ENCODE results near the gene PTPRD.

Gene PTPRD

DNA sequence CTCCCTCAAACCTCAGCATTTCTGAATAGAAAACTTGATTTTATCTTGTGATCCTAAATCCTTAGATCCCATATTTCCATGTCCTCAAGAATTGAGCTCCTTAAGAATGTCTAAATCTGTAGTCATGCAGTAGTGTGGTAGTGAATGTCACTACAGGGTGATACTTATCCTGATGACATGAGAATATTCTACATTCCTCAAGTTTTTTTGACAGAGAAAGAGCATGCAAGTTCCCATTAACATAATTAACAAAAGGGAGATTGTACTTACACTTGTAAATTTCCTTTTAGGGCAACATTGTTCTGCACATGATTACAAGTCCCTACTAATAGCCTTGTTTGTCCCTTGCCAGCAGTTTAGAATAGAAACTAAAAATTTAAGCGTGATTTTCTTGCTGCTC, 352.3 kb downstream of the PTPRD start:
- DNase-seq: no peak

DNA sequence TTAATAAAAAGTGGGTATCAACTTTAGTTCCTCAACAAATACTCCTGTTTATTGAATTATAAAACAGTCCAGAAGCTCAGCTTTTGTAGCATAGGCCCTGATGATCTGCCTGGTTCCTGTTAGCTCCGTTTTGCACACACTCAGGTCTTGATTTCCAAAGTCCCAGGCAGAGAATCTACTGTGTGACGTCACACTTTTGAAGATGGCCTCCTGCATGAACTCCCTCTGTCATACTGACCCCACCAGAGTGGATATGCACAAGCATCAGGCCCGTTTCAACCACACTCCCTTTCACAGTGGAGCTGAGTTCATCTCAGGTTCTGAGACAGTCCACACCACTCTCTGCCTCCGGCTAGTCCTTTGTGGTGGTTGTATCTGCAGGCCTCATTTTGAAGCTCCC, 353.1 kb downstream of the PTPRD start:
- no peak for DNase-seq

DNA sequence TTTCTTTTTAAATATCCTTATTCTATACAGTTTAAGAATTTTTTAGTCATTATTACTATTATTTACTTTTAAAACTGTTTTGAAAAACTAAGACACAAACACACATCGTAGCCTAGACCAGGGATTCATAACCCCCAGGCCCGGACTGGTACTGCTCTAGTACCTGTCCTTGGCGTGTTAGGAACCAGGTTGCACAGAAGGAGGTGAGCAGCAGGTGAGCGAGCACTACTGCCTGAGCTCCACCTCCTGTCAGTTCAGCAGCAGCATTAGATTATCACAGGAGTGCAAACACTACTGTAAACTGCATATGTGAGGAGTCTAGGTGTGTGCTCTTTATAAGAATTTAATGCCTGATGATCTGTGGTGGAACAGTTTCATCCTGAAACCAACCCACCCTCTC, 357.0 kb downstream of the PTPRD start:
- DNase-seq: no peak

DNA sequence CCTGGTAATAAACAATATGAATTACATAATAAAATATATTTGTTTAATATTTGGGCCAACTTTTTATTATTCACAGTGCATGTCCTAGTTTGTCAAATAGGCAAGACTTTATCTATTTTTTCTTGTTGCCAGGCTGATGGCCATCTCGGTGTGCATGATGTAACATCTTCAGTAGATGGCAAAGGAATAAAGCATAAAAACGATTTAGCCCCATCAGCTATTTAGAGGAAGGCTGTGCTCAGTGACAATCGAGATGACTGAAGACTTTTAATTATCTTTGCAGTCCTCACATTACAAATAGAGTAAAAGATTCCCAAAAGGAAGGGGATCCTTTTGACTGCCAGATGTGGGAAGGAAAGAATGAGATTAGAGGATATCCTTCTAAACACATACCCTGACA, 358.5 kb downstream of the PTPRD start:
- DNase-seq: no peak

DNA sequence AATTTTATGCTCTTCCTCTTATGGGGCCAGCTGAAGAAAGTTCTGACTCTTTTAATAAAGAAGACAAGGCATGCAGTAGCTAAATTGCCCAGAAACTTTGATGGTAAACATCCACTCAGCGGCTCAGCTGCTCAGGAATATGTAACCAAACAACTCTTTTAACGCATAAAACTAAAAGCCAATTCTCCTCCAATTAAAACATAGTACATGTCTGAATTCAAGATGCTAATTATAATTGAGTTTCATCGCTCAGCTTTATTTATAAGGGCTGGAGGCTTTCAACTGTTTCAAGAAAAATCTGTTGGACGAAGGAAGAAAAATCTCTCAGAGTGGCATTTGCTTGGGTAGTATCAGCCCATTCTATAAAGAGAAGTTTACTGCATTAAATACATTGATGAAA, 359.5 kb downstream of the PTPRD start:
- DNase-seq: no peak

DNA sequence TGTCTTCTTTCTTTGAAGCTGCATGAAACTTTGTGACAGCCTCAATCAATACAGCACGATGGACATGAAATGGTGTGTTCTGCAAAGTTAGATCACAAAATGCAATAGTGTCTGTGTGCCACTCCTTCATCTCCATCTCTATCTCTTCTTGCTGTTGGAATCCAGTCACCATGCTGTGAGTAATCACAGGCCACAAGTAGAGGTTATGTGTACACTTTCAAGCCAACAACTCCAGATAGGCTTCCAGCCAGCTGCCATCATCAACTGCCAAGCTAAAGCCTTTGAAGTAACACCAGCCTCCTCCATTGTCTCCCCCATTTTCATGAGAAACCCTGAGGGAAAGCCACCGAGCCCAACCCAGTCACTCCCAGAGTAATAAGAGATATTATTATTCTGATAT, 360.6 kb downstream of the PTPRD start:
- no peak for DNase-seq

DNA sequence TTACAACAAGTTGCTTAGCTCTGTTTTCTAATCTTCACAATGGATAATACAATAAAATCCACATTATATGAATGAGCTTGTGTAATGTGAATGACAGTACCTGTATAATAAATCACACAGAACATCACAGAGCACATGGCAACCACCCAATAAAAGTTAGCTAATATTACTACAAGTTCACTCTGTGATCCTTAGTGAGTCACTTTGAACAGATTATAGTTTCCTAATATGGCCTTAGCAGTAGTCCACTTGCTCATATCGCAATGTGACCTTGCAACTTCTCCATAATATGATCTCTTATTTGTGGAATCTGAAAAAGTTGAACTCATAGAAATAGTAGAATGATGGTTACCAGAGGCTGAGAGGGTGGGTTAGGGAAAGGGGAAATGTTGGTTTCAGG, 361.3 kb downstream of the PTPRD start:
- no peak for DNase-seq

DNA sequence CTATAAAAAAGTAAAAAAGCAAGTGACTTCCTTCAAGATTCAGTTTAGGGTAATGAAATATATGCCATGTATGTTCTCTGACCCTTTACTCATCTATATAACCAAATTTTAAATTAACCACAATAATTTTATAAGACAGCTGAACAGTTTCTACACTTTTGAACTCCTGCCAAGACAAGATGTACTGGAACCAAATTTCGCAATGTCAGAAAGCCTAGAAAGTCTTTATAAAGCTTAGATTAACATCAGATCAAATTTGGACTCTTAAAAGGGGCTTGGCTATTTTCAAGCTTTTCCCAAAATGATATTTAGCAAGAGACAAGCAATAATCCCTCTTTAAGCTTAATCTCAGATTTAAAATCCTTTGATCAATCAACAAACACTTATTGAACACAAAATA, 362.6 kb downstream of the PTPRD start:
- DNase-seq: no peak

DNA sequence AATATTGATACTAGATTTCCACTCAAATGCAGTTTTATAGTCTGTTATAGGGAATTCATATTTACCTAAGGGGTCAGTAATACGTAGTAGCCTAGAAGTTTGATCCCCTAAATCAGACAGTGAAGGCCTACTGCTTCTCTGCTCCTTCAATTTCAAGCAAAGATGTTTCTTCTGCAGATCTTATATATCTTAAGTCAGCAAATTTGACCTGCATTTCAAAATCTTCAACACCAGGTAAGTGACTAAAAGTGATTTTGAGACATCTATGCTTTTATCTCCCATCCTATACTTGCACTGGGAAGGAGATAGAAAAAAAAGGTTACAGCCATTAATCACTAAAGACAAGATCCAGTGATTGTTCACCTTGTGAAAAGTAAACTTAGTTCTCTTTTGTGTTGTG, 363.9 kb downstream of the PTPRD start:
- no peak for DNase-seq

DNA sequence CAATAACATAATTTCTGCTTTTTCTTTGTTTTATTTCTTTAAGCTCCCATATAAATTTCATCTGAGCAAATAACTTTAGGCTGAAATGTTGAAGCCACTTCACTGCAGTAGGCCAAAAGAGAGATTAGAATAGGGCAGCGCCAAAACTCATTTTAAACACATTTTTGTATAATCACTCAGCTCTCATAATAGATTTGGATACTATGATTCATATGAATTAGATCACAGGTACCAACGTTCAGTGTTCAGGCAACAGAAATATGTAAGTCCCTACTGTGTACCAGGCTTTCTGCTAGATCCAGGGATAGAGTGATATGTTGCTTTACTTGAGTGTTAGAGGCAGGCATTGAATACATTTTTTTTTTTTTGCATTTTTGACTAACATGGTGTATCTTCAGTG, 370.5 kb downstream of the PTPRD start:
- no peak for DNase-seq

DNA sequence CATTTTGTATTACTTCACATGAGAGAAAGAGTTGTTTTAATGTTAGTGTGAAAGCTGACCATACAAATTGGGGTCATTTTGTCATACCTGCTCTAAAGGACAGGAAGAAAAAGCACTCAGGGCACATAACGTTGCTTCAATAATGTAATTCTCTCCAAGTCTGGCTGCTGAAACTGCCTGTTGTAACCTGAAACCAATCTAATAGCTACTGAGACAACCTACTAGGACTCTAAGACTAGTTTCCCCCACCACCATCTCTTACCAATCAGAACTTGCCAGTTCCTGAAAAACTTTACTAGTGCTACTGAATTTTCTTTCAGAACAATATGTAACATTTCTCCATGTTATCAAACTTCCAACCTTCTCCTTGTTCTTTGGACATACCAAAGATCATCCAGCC, 374.7 kb downstream of the PTPRD start:
- no peak for DNase-seq

DNA sequence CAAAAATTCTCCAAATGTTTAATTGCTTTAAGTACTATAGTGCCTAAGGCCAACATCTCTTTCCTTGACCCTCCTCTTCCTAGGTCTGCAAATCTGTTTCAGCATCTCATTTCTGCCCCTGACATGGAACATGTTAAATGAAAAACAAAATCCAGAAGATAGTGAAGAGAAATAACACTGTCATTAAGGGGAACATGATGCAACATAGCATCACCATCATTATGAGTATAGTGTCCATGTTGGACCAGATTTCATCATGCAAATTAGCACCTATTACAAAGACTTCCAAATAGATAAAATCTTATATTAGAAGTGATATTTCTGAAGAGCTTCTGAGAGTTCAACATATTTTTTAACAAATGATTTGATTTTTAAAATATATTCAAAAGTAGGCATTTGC, 375.2 kb downstream of the PTPRD start:
- DNase-seq: no peak

DNA sequence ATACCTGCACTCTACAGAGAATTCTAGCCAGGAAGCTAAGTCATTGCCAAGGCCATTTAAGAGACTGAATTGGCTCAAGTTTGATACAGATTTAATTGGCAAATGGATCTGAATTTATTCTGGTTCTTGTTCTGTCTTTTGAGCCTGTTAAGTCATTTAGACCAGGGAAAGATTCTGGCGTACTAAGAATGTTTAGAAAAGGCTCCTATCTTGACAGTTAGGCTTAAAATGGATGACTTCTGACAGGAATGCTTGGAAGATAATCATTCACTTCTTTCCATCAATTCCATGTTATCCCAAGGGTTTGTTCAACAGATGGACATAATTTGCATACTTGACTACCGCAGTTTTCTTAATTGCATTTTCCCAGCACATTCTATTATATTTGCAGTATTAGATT, 376.6 kb downstream of the PTPRD start:
- DNase-seq: no peak

DNA sequence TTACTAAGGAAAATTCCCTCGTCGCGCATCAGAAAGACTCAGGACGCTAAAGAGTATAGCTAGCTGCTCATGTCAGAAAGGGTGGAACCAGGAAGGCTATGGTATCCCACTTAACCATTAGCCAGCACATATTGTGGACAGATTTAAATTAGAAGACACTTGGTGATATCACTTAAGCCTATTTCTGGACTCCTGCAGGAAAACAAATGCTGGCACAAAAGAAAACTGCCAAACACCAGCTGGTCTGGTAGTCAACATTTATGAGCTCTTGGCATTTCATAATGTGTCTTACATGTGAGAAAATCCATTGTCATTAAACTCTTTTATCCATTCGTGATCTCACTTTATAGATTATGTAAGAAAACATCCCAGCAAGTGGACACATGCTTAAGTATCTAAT, 377.4 kb downstream of the PTPRD start:
- DNase-seq: no peak

DNA sequence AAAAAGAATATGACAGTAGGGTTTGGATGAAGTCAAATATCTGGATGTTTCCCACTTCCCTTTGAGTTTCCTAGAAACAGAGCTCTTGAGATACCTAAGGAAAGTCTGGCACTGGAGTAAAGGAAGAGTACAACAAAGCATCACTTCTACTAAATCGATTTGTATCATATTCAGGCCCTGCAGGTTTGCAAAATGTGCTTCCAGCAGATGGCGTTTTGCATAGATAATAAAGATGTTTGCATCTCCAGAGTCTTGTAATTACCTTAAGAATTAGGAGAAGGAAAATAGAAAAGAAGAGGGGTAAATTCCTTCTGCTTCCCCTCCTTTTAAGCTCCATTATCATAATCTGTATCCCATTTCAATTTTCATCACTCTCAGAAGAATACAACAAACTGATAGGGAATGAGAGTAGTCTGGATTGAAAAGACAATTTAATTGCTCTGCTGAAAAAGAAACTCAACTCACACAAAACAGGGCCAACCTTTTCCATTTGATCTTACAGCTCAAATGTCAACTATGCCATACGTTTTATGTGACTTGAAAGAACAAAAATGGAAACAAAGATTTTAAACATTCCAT, 380.4 kb downstream of the PTPRD start:
- DNase-seq: no peak

DNA sequence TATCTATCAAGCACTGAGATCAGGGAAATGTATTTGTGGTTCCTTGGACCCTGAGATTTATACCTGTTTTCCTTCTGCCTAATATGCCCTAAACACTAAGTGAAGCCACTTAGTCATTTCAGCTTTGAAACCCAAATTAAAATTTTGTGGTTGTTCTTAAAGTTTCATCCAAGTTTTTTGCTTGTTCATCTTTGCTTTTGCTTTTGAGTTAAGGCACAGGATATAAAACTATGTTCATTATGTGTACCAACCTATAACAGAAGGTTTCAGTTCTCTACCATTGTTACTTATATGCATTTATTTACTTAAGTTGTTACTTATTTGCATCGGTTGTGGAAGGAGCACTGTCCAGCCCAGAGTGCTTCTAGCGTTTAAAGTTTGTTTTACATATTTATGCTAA, 382.3 kb downstream of the PTPRD start:
- no peak for DNase-seq

DNA sequence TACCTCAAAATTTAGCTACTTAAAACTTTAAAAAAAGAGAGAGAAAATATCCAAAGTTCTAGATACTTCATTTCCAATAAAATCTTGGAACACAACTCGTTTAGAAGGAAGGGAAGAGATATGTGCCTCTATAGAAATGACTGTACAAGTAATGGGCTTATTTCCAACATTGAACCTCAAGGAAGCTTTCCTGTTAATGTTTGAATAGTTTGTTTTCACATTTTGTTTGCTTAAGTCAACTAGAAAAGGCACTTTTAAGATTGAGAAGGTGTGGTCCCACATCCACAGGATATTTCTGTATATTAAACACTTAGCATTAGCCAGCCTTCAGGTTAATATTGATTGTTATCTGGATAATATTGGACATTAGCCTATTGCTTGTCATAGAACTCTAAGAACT, 384.7 kb downstream of the PTPRD start:
- no peak for DNase-seq

DNA sequence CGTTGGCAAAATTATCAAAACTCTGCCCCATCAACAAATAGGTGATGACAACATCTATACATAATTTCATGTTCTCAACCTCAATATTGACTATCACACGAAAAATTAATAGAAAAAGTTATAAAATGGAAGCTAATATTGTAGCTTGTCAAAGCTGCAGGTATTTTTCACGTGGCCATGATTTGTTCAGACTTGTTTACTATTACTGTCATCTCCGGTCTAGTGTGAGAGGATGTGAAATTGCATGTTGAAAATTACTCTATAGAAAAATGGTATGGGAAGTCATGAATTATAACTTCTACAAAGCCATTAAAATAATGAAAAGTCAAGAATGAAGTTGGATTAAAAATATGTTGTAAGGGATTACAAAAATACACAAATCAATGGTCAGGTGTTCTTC, 385.8 kb downstream of the PTPRD start:
- DNase-seq: no peak

DNA sequence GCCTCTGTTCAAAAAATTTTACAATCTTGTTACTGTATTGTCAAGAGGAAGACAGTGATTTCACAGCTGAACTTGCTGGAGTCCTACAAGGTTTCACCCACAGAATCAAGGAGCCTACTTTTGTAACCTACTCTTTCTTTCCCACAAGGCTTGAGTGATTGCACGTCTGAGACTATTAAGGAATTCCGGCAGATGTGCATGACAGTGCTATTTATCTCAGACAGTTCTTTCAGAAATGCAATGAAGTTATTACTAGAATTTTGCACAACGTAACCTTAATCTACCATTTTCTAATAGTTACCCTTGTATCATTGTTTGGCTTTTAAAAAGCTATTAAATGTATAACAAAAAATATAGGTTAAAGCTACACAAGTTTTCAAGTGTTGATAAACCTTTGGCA, 400.1 kb downstream of the PTPRD start:
- no peak for DNase-seq

DNA sequence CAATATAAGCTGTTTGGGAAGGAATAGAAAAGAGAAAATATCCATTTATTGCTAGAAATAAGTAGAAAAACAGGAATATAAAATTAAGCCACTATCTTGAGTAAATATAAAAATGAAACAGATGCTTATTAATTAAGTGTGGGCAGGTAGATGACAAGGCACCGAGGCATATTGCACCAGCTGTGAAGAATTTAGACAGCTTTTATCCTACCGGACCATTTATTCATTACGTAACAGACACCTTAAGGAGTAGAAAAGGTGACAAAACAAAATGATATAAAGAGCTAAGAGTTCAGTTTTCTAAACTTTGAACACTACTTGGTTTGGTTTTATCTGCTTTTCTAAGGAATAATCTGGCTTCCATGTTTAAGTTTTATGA, 404.1 kb downstream of the PTPRD start:
- DNase-seq: no peak

DNA sequence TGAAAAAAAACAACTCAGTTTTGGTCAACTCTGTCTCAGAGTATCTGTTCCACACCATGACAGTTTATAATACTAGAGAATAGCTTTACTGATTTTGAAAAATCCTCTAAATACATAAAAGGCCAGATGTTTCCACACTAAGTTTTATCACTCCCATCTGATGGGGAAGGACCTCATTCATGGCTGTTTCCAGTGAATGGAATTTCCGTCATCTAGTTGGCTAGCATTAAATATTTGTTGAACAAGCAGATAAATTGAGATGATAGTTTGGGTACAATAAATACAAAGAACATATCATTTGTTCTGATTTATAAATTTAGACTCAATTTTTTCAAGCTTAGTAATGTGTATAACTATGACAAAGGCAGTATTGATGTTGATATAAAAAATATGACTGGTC, 408.5 kb downstream of the PTPRD start:
- DNase-seq: no peak

DNA sequence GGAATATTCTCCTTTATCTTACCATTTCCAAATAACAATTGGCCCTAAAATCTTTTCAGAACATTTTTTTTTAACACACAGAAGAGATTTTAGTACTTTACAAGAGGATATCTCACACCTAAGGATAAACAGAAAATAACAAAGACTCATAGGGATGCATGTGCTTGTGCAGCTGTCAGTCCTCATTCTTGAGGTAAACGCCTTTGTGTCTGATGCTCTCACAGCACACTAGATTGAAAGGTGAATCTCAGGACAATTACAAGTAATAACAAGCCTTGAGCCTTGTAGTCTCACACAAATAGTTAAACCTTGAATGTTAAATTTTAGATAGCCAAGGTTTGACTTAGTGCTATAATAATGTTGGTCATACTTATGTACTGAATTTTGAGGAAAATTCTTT, 439.2 kb downstream of the PTPRD start:
- no peak for DNase-seq

DNA sequence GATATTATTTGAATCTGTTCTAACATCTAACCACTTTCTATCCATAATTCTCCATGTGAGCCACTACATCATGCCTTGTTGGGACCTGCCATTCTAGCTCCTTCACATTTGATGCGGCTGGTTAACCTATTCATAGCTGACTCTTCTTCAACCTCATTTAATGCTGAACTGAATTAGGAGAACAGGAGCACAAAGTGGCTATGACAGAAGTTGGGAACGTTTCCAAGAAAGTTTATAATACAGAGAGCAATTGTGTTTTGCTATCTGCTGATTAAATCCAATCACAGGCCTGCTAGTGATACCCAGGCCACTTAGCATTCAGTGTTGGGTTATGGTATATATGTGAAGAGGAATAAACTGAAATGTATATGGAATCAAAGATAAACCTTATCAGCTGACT, 440.3 kb downstream of the PTPRD start:
- no peak for DNase-seq

DNA sequence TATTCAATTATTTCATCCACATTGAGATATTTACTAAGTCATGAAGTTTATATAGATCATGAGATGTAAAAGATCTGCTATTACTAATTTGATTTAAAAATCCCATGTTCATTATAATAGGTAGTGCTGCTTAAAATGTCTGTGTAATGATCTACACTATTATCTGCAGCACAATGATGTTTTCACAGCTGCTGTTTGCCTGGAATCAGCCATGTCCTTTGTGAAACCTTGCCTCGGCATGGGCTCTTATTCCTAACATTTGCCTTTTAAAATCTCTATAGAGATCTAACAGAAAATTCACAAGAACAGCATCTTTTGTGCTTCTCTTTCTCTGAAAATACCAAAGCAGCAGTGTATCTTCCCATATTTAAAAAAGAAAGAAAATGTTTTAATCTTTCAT, 444.6 kb downstream of the PTPRD start:
- peak; percentile 91 for DNase-seq

DNA sequence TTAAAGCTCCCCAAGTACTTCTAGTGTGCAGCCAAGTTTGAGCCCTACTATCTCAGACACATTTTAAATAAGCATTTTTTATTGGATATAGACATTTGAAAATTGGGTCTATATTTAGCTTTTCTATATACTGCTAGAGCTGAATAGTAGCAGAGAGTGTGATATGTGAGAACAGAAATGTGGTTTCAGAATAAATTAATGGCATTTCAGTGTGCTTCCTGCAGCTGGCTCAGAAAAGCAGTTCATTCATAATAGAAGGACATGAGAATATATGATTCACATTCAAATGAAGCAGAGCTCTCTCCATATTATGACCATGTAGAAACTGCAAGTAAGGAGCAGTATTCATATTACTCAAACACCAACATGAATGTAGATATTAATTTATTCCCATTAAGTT, 464.0 kb downstream of the PTPRD start:
- DNase-seq: no peak
